Measurements from ENCODE around the gene PDIA6. TPM values are rescaled to one million over a fixed set of nuclear protein-coding genes. Genes with fewer than 3 reads are reported as not detected.

PDIA6 gene
- total RNA-seq, 1 experiment from 2014 or later, result 314 TPM

DNA sequence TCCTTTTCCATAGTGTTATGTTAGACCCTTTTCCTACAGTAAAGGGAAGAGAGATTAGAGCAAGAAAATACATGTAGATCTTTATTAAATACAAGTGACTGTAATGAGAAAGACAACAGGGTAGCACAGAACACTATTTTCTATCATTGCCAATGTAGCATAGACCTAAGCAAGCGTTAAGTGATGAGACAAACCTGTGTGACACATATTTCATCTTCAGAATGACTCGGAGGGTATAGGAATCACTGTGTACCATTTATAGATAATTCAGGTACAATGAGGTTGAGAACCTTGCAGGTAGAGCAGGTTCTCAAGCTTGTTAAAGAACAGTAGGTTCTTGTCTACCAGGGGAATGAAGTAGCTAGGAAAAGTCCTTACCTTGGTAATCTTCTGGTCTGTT is 15.9 kb downstream of the PDIA6 start:
- H3K27ac ChIP-seq (ENCODE audit: low read depth, low read length, poor library complexity, severe bottlenecking), result no peak overlapping the region
- intact Hi-C loops (cut with micrococcal nuclease; ENCODE audit: unreplicated experiment), result no loop called here
- peaks cover 89% of the 10 kb centered on the region for H3K36me3 ChIP-seq (ENCODE audit: insufficient read depth, low read length, poor library complexity, severe bottlenecking)
- no peaks in the 10 kb centered on the region for H3K27me3 ChIP-seq (replicated peaks; ENCODE audit: insufficient read depth, low read depth, low read length, poor library complexity)
- POLR2A ChIA-PET (ENCODE audit: low non-redundant PET), result no interaction called here
- BruUV-seq (replicated peaks), result no TSS peak
- CTCF ChIA-PET, result no interaction called here
- no peaks in the 10 kb centered on the region for H3K4me1 ChIP-seq (ENCODE audit: insufficient read depth, low read length, poor library complexity, severe bottlenecking)
- TF ChIP-seq EZH2 (IDR thresholded peaks at IDR 0.05; ENCODE audit: borderline replicate concordance, low read depth, low read length, poor library complexity, severe bottlenecking), result no peak
- TF ChIP-seq, protein P1, sequence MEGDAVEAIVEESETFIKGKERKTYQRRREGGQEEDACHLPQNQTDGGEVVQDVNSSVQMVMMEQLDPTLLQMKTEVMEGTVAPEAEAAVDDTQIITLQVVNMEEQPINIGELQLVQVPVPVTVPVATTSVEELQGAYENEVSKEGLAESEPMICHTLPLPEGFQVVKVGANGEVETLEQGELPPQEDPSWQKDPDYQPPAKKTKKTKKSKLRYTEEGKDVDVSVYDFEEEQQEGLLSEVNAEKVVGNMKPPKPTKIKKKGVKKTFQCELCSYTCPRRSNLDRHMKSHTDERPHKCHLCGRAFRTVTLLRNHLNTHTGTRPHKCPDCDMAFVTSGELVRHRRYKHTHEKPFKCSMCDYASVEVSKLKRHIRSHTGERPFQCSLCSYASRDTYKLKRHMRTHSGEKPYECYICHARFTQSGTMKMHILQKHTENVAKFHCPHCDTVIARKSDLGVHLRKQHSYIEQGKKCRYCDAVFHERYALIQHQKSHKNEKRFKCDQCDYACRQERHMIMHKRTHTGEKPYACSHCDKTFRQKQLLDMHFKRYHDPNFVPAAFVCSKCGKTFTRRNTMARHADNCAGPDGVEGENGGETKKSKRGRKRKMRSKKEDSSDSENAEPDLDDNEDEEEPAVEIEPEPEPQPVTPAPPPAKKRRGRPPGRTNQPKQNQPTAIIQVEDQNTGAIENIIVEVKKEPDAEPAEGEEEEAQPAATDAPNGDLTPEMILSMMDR (conservative IDR thresholded peaks at IDR 0.05; ENCODE audit: low read depth, low read length), result no peak
- no peak overlapping the region for H3K4me3 ChIP-seq (ENCODE audit: low read depth, low read length, poor library complexity, severe bottlenecking)
- H3K9me3 ChIP-seq (ENCODE audit: low read depth, low read length, poor library complexity, severe bottlenecking), result no peaks in the 10 kb centered on the region
- no peak for DNase-seq (ENCODE audit: low spot score)

DNA sequence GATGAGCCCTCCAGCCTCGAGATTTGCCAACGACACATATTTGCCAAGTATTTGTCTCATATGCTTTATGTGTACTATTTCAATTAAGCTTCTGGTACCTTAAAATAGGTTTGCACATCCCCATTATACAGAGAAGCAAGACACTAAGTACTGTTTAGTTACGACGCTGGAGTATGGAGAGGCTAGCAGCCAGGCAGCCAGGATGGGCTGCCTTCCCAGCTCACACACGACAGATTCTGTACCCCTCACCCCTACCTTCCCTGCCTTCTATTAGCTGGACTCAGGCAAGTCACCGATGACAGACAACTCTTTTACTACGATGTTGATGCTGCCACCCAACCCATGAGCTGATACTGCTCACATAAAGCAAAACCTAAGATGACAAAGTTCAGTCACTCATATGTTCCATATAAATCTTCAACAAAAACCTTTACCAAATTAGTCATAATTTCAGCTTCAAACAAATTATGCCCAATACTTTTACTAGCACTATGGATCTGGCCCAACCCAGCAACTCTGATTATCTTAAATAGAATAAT is 17.0 kb downstream of the PDIA6 start:
- Histone ChIP-seq H3K9me3 (ENCODE audit: low read depth, low read length, poor library complexity, severe bottlenecking) (no peaks in the 10 kb centered on the region), H3K4me3 (ENCODE audit: low read depth, low read length, poor library complexity, severe bottlenecking) (no peak overlapping the region), H3K36me3 (ENCODE audit: insufficient read depth, low read length, poor library complexity, severe bottlenecking) (peaks cover 89% of the 10 kb centered on the region), H3K27me3 (replicated peaks; ENCODE audit: insufficient read depth, low read depth, low read length, poor library complexity) (no peaks in the 10 kb centered on the region), H3K27ac (ENCODE audit: low read depth, low read length, poor library complexity, severe bottlenecking) (no peak overlapping the region), H3K4me1 (ENCODE audit: insufficient read depth, low read length, poor library complexity, severe bottlenecking) (no peaks in the 10 kb centered on the region)
- DNase-seq (ENCODE audit: low spot score), result no peak
- no peak for TF ChIP-seq EZH2 (IDR thresholded peaks at IDR 0.05; ENCODE audit: borderline replicate concordance, low read depth, low read length, poor library complexity, severe bottlenecking)
- TF ChIP-seq, protein P1 (conservative IDR thresholded peaks at IDR 0.05; ENCODE audit: low read depth, low read length), result no peak
- no TSS peak for BruUV-seq (replicated peaks)
- ChIA-PET CTCF (no interaction called here), POLR2A (ENCODE audit: low non-redundant PET) (interaction anchor here (0.7 kb wide), 1 partner anchor 670 kb away, joined by 7 read pairs; no protein-coding TSS in a partner anchor)
- intact Hi-C loops (cut with micrococcal nuclease; ENCODE audit: unreplicated experiment), result no loop called here

DNA sequence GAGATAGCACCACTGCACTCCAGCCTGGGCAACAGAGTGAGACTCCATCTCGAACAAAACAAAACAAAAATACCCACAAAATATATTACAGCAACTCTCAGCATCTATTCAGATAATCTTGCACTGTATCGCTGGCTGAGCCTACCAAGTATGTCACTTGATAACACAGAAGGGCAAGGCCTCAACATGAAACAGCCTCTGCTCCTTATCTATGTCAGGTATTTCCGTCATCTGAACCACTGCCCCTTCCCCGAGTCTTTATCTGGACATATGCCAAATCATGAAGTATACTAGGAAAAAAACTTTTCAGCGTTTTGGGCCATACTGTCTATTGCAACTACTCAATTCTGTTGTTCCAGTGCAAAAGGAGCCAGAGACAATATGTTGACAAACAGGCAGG is 17.7 kb downstream of the PDIA6 start:
- no peak overlapping the region for H3K4me3 ChIP-seq (ENCODE audit: low read depth, low read length, poor library complexity, severe bottlenecking)
- intact Hi-C loops (cut with micrococcal nuclease; ENCODE audit: unreplicated experiment), result no loop called here
- BruUV-seq (replicated peaks), result no TSS peak
- ChIA-PET POLR2A (ENCODE audit: low non-redundant PET) (no interaction called here), CTCF (no interaction called here)
- DNase-seq (ENCODE audit: low spot score), result no peak
- TF ChIP-seq, protein P1 (conservative IDR thresholded peaks at IDR 0.05; ENCODE audit: low read depth, low read length), result no peak
- TF ChIP-seq EZH2 (IDR thresholded peaks at IDR 0.05; ENCODE audit: borderline replicate concordance, low read depth, low read length, poor library complexity, severe bottlenecking), result no peak
- no peaks in the 10 kb centered on the region for H3K4me1 ChIP-seq (ENCODE audit: insufficient read depth, low read length, poor library complexity, severe bottlenecking)
- no peaks in the 10 kb centered on the region for H3K27me3 ChIP-seq (replicated peaks; ENCODE audit: insufficient read depth, low read depth, low read length, poor library complexity)
- H3K36me3 ChIP-seq (ENCODE audit: insufficient read depth, low read length, poor library complexity, severe bottlenecking), result peaks cover 90% of the 10 kb centered on the region
- H3K27ac ChIP-seq (ENCODE audit: low read depth, low read length, poor library complexity, severe bottlenecking), result no peak overlapping the region
- H3K9me3 ChIP-seq (ENCODE audit: low read depth, low read length, poor library complexity, severe bottlenecking), result no peaks in the 10 kb centered on the region

Measured in A673 (cell line).